SKM-1 treated with dmso at 0.1 percent for 144 hours (cell line): ENCODE data around the gene PCDHGB7.
"Not testable (repeated sequence)": the region's sequence is repeated elsewhere in the genome, so short reads cannot be mapped to it uniquely, and the experiment has no call there.

ENCODE experiments used
- DNase-seq: peaks from one replicate; lab custom pipeline; 2025; ENCODE audit not compliant: unreplicated experiment; lab: John Stamatoyannopoulos, UW

The PCDHGB7 gene

GRCh38 chr5:141417494-141418172 is at the start of gene PCDHGB7:
TSS of gene PCDHGB7 (plus strand) at chr5:141417677. CDS start at chr5:141417860, 183 bp downstream.
- peak; percentile 37 for DNase-seq

GRCh38 chr5:141369994-141370848 is 47.3 kb upstream of the PCDHGB7 start, which contains the start of gene PCDHGB3:
TSS of gene PCDHGB3 (plus strand) at chr5:141370242. CDS start at chr5:141370395, 153 bp downstream.
- no peak for DNase-seq

GRCh38 chr5:141371572-141372475 is 45.7 kb upstream of the PCDHGB7 start:
- DNase-seq: no peak

- DNase-seq: no peak
Observed at GRCh38 chr5:141373673-141374317, 43.7 kb upstream of the PCDHGB7 start, which contains the start of gene PCDHGA6. TSS of gene PCDHGA6 (plus strand) at chr5:141373891. CDS start at chr5:141374084, 193 bp downstream.

GRCh38 chr5:141374627-141375026 is 42.9 kb upstream of the PCDHGB7 start:
- no peak for DNase-seq

- not testable (repeated sequence) for DNase-seq
Observed at GRCh38 chr5:141375444-141376155, 41.9 kb upstream of the PCDHGB7 start.

- DNase-seq: no peak
Observed at GRCh38 chr5:141382469-141383294, 34.8 kb upstream of the PCDHGB7 start, which contains the start of gene PCDHGA7. TSS of gene PCDHGA7 (plus strand) at chr5:141382742. CDS start at chr5:141382900, 158 bp downstream.

- no peak for DNase-seq
Observed at GRCh38 chr5:141383345-141383744, 34.1 kb upstream of the PCDHGB7 start.

GRCh38 chr5:141384471-141385267 is 32.8 kb upstream of the PCDHGB7 start:
- DNase-seq: no peak

GRCh38 chr5:141387557-141388311 is 29.7 kb upstream of the PCDHGB7 start, which contains the start of gene PCDHGB4:
TSS of gene PCDHGB4 (plus strand) at chr5:141387698. CDS start at chr5:141387885, 187 bp downstream.
- not testable (repeated sequence) for DNase-seq

GRCh38 chr5:141388661-141389060 is 28.8 kb upstream of the PCDHGB7 start:
- DNase-seq: no peak

- DNase-seq: no peak
Observed at GRCh38 chr5:141389153-141390042, 28.1 kb upstream of the PCDHGB7 start.

- no peak for DNase-seq
Observed at GRCh38 chr5:141392429-141393198, 24.9 kb upstream of the PCDHGB7 start, which contains the start of gene PCDHGA8. TSS of gene PCDHGA8 (plus strand) at chr5:141392633. CDS start at chr5:141392814, 181 bp downstream.

- DNase-seq: no peak
Observed at GRCh38 chr5:141393267-141393666, 24.2 kb upstream of the PCDHGB7 start.
